ENCODE data around the gene IGFBP5. TPM values are rescaled to one million over a fixed set of nuclear protein-coding genes. Genes with fewer than 3 reads are reported as not detected.

The IGFBP5 gene
- total RNA-seq, 1 donor from 2014 or later: 191 TPM

GRCh38 chr2:216657086-216657855, 38.1 kb downstream of the IGFBP5 start:
- intact Hi-C loops (cut with DNase I): no loop called here
- DNase-seq (ENCODE audit: low spot score): no peak

- intact Hi-C loops (cut with DNase I): no loop called here
Measured at GRCh38 chr2:216654528-216655052, 40.8 kb downstream of the IGFBP5 start.

GRCh38 chr2:216653931-216654365, 41.4 kb downstream of the IGFBP5 start:
- intact Hi-C loops (cut with DNase I): no loop called here
- no peak for DNase-seq (ENCODE audit: low spot score)

More at GRCh38 chr2:216654528-216655052, 40.8 kb downstream of the IGFBP5 start:
- DNase-seq (ENCODE audit: low spot score): no peak

- DNase-seq (ENCODE audit: low spot score): no peak
- intact Hi-C loops (cut with DNase I): no loop called here
Measured at GRCh38 chr2:216653093-216653799, 42.1 kb downstream of the IGFBP5 start.

GRCh38 chr2:216652566-216652965, 42.8 kb downstream of the IGFBP5 start:
- DNase-seq (ENCODE audit: low spot score): no peak
- intact Hi-C loops (cut with DNase I): no loop called here

GRCh38 chr2:216651351-216651881, 43.9 kb downstream of the IGFBP5 start:
- no peak for DNase-seq (ENCODE audit: low spot score)
- intact Hi-C loops (cut with DNase I): no loop called here

GRCh38 chr2:216650626-216651257, 44.6 kb downstream of the IGFBP5 start:
- intact Hi-C loops (cut with DNase I): no loop called here

GRCh38 chr2:216649574-216649973, 45.8 kb downstream of the IGFBP5 start:
- no peak for DNase-seq (ENCODE audit: low spot score)
- intact Hi-C loops (cut with DNase I): no loop called here

More at GRCh38 chr2:216650626-216651257, 44.6 kb downstream of the IGFBP5 start:
- no peak for DNase-seq (ENCODE audit: low spot score)

- intact Hi-C loops (cut with DNase I): no loop called here
Measured at GRCh38 chr2:216648105-216648504, 47.2 kb downstream of the IGFBP5 start.

GRCh38 chr2:216646116-216646515, 49.2 kb downstream of the IGFBP5 start:
- intact Hi-C loops (cut with DNase I): no loop called here
- no peak for DNase-seq (ENCODE audit: low spot score)

More at GRCh38 chr2:216648105-216648504, 47.2 kb downstream of the IGFBP5 start:
- DNase-seq (ENCODE audit: low spot score): no peak

GRCh38 chr2:216645636-216645950, 49.8 kb downstream of the IGFBP5 start:
- no peak for DNase-seq (ENCODE audit: low spot score)
- intact Hi-C loops (cut with DNase I): no loop called here

GRCh38 chr2:216644842-216645635, 50.3 kb downstream of the IGFBP5 start:
- no peak for DNase-seq (ENCODE audit: low spot score)
- intact Hi-C loops (cut with DNase I): no loop called here

GRCh38 chr2:216643986-216644659, 51.2 kb downstream of the IGFBP5 start:
- intact Hi-C loops (cut with DNase I): no loop called here
- no peak for DNase-seq (ENCODE audit: low spot score)

GRCh38 chr2:216637472-216637871, 57.9 kb downstream of the IGFBP5 start:
- DNase-seq (ENCODE audit: low spot score): no peak
- intact Hi-C loops (cut with DNase I): loop anchor here (10.0 kb wide), 1 partner anchor 63 kb away; no protein-coding TSS in a partner anchor

- intact Hi-C loops (cut with DNase I): loop anchor here (10.0 kb wide), 1 partner anchor 62 kb away; no protein-coding TSS in a partner anchor
- no peak for DNase-seq (ENCODE audit: low spot score)
Measured at GRCh38 chr2:216636551-216637450, 58.5 kb downstream of the IGFBP5 start.

- no peak for DNase-seq (ENCODE audit: low spot score)
- intact Hi-C loops (cut with DNase I): loop anchor here (10.0 kb wide), 1 partner anchor 61 kb away; no protein-coding TSS in a partner anchor
Measured at GRCh38 chr2:216635701-216636550, 59.4 kb downstream of the IGFBP5 start.

GRCh38 chr2:216635171-216635570, 60.2 kb downstream of the IGFBP5 start:
- no peak for DNase-seq (ENCODE audit: low spot score)
- intact Hi-C loops (cut with DNase I): loop anchor here (10.0 kb wide), 1 partner anchor 60 kb away; no protein-coding TSS in a partner anchor
